Glutamatergic neuron (in vitro differentiated cells): ENCODE results near the gene ATP5MC3. TPM values are rescaled to one million over a fixed set of nuclear protein-coding genes. Genes with fewer than 3 reads are reported as not detected.

Experiments used
- DNase-seq: peaks from one replicate; pipeline ENCODE4 v3.0.0; 2022
- H3K27ac Mint-ChIP-seq: one replicate; pipeline ENCODE4 v1.8.0; 2020; ENCODE audit warnings: mild to moderate bottlenecking, mixed read lengths, inconsistent platforms; ENCODE audit not compliant: unreplicated experiment
- H3K27me3 Mint-ChIP-seq: one replicate; pipeline ENCODE4 v1.8.0; 2020; ENCODE audit warnings: mild to moderate bottlenecking, moderate library complexity, mixed read lengths, inconsistent platforms; ENCODE audit not compliant: unreplicated experiment
- H3K36me3 Mint-ChIP-seq: one replicate; pipeline ENCODE4 v1.8.0; 2020; ENCODE audit warnings: mild to moderate bottlenecking, mixed read lengths, inconsistent platforms; ENCODE audit not compliant: unreplicated experiment
- H3K4me1 Mint-ChIP-seq: one replicate; pipeline ENCODE4 v1.8.0; 2020; ENCODE audit warnings: mild to moderate bottlenecking, low read depth, mixed read lengths, inconsistent platforms; ENCODE audit not compliant: unreplicated experiment
- H3K4me3 Mint-ChIP-seq: one replicate; pipeline ENCODE4 v1.8.0; 2020; ENCODE audit warnings: mild to moderate bottlenecking, mixed read lengths, inconsistent platforms; ENCODE audit not compliant: unreplicated experiment
- H3K9me3 Mint-ChIP-seq: one replicate; pipeline ENCODE4 v1.8.0; 2020; ENCODE audit warnings: mild to moderate bottlenecking, moderate library complexity, mixed read lengths, inconsistent platforms; ENCODE audit not compliant: unreplicated experiment
- CTCF ChIP-seq: fragments of 200-600 bp; sonication (generic); IDR thresholded peaks from one replicate; pipeline ENCODE4 v1.5.0; 2021; ENCODE audit not compliant: partially characterized antibody, unreplicated experiment
- total RNA-seq: library from RNA; stranded (reverse); fragmentation: NEBNext Ultra II Directional; extraction: Animal tissue kit (Norgen Biotek cat#: 25700); gene quantifications from one replicate; pipeline ENCODE4 v1.2.1, GENCODE V29; 2021; ENCODE audit not compliant: unreplicated experiment

The ATP5MC3 gene
- total RNA-seq, 1 donor from 2014 or later = 220 TPM

DNA sequence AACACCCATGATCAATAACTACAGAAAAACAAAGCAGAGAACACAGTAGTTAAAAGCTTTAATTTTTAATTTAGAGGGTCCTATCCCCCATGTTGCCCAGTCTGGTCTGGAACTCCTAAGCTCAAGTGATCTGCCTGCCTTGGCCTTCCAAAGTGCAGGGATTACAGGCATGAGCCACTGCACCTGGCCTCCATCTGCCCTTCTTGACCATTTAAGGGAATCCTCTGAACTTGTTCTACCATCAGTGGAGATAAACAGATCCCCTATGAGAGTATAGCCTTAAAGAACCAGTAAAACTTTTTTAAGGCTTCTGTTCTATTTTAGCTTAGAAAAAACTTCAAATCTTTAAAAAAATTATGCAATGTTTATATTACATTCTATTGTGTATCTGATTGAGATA is 13.5 kb upstream of the ATP5MC3 start:
- no peak overlapping the region for H3K27ac Mint-ChIP-seq
- peaks cover 3% of the 10 kb centered on the region for H3K27me3 Mint-ChIP-seq
- peak; percentile 19 for DNase-seq
- H3K4me3 Mint-ChIP-seq = no peak overlapping the region
- peaks cover 6% of the 10 kb centered on the region for H3K9me3 Mint-ChIP-seq
- no peak for TF ChIP-seq CTCF
- peaks cover 5% of the 10 kb centered on the region for H3K36me3 Mint-ChIP-seq
- peaks cover 10% of the 10 kb centered on the region for H3K4me1 Mint-ChIP-seq

DNA sequence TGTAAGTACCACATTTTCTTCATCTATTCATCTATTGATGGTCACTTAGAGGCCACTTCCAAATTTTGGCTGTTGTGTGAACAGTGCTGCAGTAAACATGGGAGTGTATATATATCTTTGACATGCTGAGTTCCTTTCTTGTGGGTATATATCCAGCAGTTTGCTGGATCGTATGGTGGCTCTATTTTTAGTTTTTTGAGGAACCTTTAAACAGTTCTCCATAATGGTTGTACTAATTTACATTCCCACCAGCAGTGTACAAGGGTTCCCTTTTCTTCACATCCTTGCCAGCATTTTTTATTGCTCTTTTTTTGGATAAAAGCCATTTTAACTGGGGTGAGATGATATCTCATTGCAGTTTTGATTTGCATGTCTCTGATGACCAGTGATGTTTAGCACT is 7.3 kb upstream of the ATP5MC3 start:
- H3K27ac Mint-ChIP-seq = no peak overlapping the region
- H3K9me3 Mint-ChIP-seq = peaks cover 6% of the 10 kb centered on the region
- H3K27me3 Mint-ChIP-seq = peaks cover 1% of the 10 kb centered on the region
- DNase-seq = no peak
- H3K36me3 Mint-ChIP-seq = peaks cover 5% of the 10 kb centered on the region
- no peak for TF ChIP-seq CTCF
- H3K4me3 Mint-ChIP-seq = no peak overlapping the region
- no peaks in the 10 kb centered on the region for H3K4me1 Mint-ChIP-seq

GRCh38 chr2:175187378-175187777 is 5.9 kb upstream of the ATP5MC3 start:
- no peak for TF ChIP-seq CTCF
- Mint-ChIP-seq H3K4me3 (no peak overlapping the region), H3K36me3 (no peaks in the 10 kb centered on the region), H3K9me3 (peaks cover 6% of the 10 kb centered on the region), H3K27ac (no peak overlapping the region), H3K4me1 (no peaks in the 10 kb centered on the region), H3K27me3 (peaks cover 1% of the 10 kb centered on the region)
- DNase-seq = no peak

DNA sequence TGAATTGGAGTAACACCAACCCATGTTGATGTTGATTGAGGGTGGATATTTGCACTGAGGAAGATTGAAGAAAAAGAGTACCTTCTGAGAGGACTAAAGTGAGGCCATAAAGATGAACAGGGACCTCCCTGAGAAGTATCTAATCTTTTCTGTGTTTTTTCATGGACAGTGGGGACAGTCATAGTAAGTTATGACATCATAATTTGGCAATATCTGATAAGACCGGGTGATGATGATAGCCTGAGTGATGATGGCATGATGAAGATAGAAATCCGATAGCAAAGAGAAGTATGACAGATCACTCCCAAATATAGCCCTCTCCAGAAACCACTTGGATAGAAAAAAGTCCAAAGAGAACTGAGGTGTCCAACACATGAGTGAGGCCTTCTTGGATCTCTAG is 2.2 kb upstream of the ATP5MC3 start:
- H3K9me3 Mint-ChIP-seq = peaks cover 4% of the 10 kb centered on the region
- H3K4me1 Mint-ChIP-seq = peaks cover 7% of the 10 kb centered on the region
- no peak overlapping the region for H3K27ac Mint-ChIP-seq
- H3K27me3 Mint-ChIP-seq = peaks cover 9% of the 10 kb centered on the region
- H3K4me3 Mint-ChIP-seq = peak overlapping the region; percentile 1
- no peak for TF ChIP-seq CTCF
- no peak for DNase-seq
- no peaks in the 10 kb centered on the region for H3K36me3 Mint-ChIP-seq

DNA sequence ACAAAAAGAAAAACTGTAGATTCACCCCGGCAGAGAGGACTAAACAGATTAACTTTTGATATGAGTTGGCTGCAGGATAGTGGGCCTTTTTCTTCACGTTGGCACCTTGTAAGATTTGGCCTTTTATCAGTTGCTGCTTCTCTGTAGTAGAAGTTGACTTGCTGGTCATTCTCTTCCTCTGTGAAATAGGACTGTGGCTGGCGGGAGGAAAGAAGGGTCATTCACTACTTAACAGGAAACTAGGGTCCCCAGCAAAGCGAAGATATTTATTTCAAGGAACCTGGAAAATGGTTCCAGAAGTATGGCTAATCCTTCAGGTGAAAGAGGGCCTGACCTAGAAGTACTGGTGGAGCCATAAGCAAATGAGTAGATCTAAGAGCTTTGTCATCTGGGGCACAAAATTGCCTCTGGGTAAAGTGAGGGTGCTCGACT is 383 bp upstream of the ATP5MC3 start:
- TF ChIP-seq CTCF = no peak
- Mint-ChIP-seq H3K36me3 (no peaks in the 10 kb centered on the region), H3K4me1 (peaks cover 7% of the 10 kb centered on the region), H3K4me3 (peak overlapping the region; percentile 95), H3K27me3 (peaks cover 9% of the 10 kb centered on the region), H3K9me3 (peaks cover 4% of the 10 kb centered on the region), H3K27ac (peak overlapping the region; percentile 67)
- DNase-seq = no peak
